ENCODE data around the gene WDR55. TPM values are rescaled to one million over a fixed set of nuclear protein-coding genes. Genes with fewer than 3 reads are reported as not detected.

Gene WDR55
- polyA plus RNA-seq, 6 donors from 2014 or later = 5.7 to 15.1 (median 10.3) TPM

Other genes with a start within 250 kb of the WDR55 start
- gene EIF4EBP3, start 117.2 kb upstream of the WDR55 start, polyA plus RNA-seq (ENCODE audit: low read depth in 6 of 6) = 10 to 100 TPM; 44.5 to 90.3 (median 63.1) TPM
- 10 to 100 TPM; 26.2 to 47.0 (median 31.7) TPM for gene SRA1, start 107.4 kb upstream of the WDR55 start, polyA plus RNA-seq (ENCODE audit: low read depth in 6 of 6)
- gene APBB3, start 100.3 kb upstream of the WDR55 start, polyA plus RNA-seq (ENCODE audit: low read depth in 6 of 6) = 1 to 10 TPM in 5 of 6 donors, not detected in 1; 6.3 to 9.0 (median 7.9) TPM
- gene SLC35A4, start 100.1 kb upstream of the WDR55 start, polyA plus RNA-seq (ENCODE audit: low read depth in 6 of 6) = 100 to 1,000 TPM in 1 of 6 donors, 10 to 100 TPM in 5; 66.8 to 107 (median 74.6) TPM
- gene CD14, start 31.7 kb upstream of the WDR55 start, polyA plus RNA-seq (ENCODE audit: low read depth in 6 of 6) = 10 to 100 TPM in 1 of 6 donors, 1 to 10 TPM in 5; 1.5 to 10.2 (median 2.8) TPM
- 10 to 100 TPM in 4 of 6 donors, 1 to 10 TPM in 2; 7.6 to 13.0 (median 11.4) TPM for gene TMCO6, start 25.5 kb upstream of the WDR55 start, polyA plus RNA-seq (ENCODE audit: low read depth in 6 of 6)
- gene NDUFA2, start 17.3 kb upstream of the WDR55 start, polyA plus RNA-seq (ENCODE audit: low read depth in 6 of 6) = 100 to 1,000 TPM in 5 of 6 donors, 10 to 100 TPM in 1; 94.5 to 167 (median 152) TPM
- 100 to 1,000 TPM in 5 of 6 donors, 10 to 100 TPM in 1; 83.8 to 170 (median 140) TPM for gene IK, start 17.1 kb upstream of the WDR55 start, polyA plus RNA-seq (ENCODE audit: low read depth in 6 of 6)
- gene DND1, start 8.7 kb downstream of the WDR55 start, polyA plus RNA-seq (ENCODE audit: low read depth in 6 of 6) = under 1 TPM in 1 of 6 donors, not detected in 5; 0.21 TPM
- 10 to 100 TPM; 37.6 to 73.5 (median 40.3) TPM for gene HARS1, start 26.5 kb downstream of the WDR55 start, polyA plus RNA-seq (ENCODE audit: low read depth in 6 of 6)
- 10 to 100 TPM; 12.2 to 26.2 (median 18.7) TPM for gene HARS2, start 26.6 kb downstream of the WDR55 start, polyA plus RNA-seq (ENCODE audit: low read depth in 6 of 6)
- 10 to 100 TPM; 68.6 to 85.8 (median 76.7) TPM for gene ZMAT2, start 35.5 kb downstream of the WDR55 start, polyA plus RNA-seq (ENCODE audit: low read depth in 6 of 6)
- gene PCDHA1, start 121.2 kb downstream of the WDR55 start, polyA plus RNA-seq (ENCODE audit: low read depth in 6 of 6) = not detected
- not detected for gene PCDHA2, start 129.9 kb downstream of the WDR55 start, polyA plus RNA-seq (ENCODE audit: low read depth in 6 of 6)
- gene PCDHA3, start 136.2 kb downstream of the WDR55 start, polyA plus RNA-seq (ENCODE audit: low read depth in 6 of 6) = not detected
- gene PCDHA4, start 142.2 kb downstream of the WDR55 start, polyA plus RNA-seq (ENCODE audit: low read depth in 6 of 6) = not detected
- not detected for gene PCDHA5, start 156.7 kb downstream of the WDR55 start, polyA plus RNA-seq (ENCODE audit: low read depth in 6 of 6)
- gene PCDHA6, start 163.1 kb downstream of the WDR55 start, polyA plus RNA-seq (ENCODE audit: low read depth in 6 of 6) = not detected
- not detected for gene PCDHA7, start 169.4 kb downstream of the WDR55 start, polyA plus RNA-seq (ENCODE audit: low read depth in 6 of 6)
- not detected for gene PCDHA8, start 176.3 kb downstream of the WDR55 start, polyA plus RNA-seq (ENCODE audit: low read depth in 6 of 6)
- not detected for gene PCDHA9, start 183.5 kb downstream of the WDR55 start, polyA plus RNA-seq (ENCODE audit: low read depth in 6 of 6)
- not detected for gene PCDHA10, start 191.0 kb downstream of the WDR55 start, polyA plus RNA-seq (ENCODE audit: low read depth in 6 of 6)
- gene PCDHA11, start 204.1 kb downstream of the WDR55 start, polyA plus RNA-seq (ENCODE audit: low read depth in 6 of 6) = not detected
- gene PCDHA12, start 210.4 kb downstream of the WDR55 start, polyA plus RNA-seq (ENCODE audit: low read depth in 6 of 6) = not detected
- not detected for gene PCDHA13, start 217.2 kb downstream of the WDR55 start, polyA plus RNA-seq (ENCODE audit: low read depth in 6 of 6)

Measured in naive B cell (primary cell).